ENCODE measurements around the gene CEP43. TPM values are rescaled to one million over a fixed set of nuclear protein-coding genes. Genes with fewer than 3 reads are reported as not detected.

CEP43 gene
- total and polyA plus RNA-seq, 8 donors = 7.5 to 99.6 (median 13.8) TPM

DNA sequence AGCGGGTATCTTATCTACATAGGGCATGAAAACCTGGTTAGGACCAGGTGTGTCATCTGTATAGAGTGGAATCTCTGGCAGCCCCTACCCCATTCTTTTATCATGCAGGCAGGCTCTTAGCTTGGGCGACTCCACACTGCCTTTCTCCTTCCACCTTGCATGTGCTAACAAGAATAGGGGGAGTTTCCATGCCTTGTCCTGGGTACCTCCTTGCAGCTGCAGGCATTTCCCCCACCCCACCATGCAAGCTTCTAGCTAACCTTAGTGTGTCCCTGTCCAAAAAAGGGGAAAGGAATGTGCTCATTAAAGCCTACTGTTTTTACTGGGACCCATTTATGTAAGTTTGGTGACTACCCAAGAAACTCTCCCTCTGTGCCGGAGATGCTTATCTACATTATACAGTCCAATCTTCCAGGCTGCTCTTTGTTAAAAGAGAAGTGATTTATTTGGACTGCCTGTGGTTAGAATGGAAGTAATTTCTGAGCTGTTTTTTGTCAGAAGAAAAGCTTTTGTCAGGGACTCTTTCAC is 10.5 kb upstream of the CEP43 start:
- Histone ChIP-seq H3K27me3 (no peaks in the 10 kb centered on the region), H3K9me3 (no peaks in the 10 kb centered on the region), H3K36me3 (no peaks in the 10 kb centered on the region), H3K4me1 (peaks cover 0 to 12% (median 9%) of the 10 kb centered on the region in 4 donors), H3K4me3 (no peak overlapping the region), H3K27ac (no peak overlapping the region)
- WGBS, 5 donors = 36 to 56% (median 46%) methylated on average over 3 of the region's 3 CpGs
- intact Hi-C loops (cut with DNase I; ENCODE audit: low total_unique reads) = no loop called here
- DNase-seq = peak in 1 of 2 donors; percentile 17
- TF ChIP-seq POLR2A (IDR thresholded peaks at IDR 0.05) (no peak), EP300 (IDR thresholded peaks at IDR 0.05) (no peak), POLR2AphosphoS5 (IDR thresholded peaks at IDR 0.05) (no peak)
- TF ChIP-seq, protein P1, sequence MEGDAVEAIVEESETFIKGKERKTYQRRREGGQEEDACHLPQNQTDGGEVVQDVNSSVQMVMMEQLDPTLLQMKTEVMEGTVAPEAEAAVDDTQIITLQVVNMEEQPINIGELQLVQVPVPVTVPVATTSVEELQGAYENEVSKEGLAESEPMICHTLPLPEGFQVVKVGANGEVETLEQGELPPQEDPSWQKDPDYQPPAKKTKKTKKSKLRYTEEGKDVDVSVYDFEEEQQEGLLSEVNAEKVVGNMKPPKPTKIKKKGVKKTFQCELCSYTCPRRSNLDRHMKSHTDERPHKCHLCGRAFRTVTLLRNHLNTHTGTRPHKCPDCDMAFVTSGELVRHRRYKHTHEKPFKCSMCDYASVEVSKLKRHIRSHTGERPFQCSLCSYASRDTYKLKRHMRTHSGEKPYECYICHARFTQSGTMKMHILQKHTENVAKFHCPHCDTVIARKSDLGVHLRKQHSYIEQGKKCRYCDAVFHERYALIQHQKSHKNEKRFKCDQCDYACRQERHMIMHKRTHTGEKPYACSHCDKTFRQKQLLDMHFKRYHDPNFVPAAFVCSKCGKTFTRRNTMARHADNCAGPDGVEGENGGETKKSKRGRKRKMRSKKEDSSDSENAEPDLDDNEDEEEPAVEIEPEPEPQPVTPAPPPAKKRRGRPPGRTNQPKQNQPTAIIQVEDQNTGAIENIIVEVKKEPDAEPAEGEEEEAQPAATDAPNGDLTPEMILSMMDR (IDR thresholded peaks at IDR 0.05) = no peak

GRCh38 chr6:166989427-166990032 is 9.7 kb upstream of the CEP43 start:
- intact Hi-C loops (cut with DNase I; ENCODE audit: low total_unique reads) = loop anchor here (5.0 kb wide), 1 partner anchor 202 kb away; no protein-coding TSS in a partner anchor
- H3K9me3 ChIP-seq = no peaks in the 10 kb centered on the region
- peak in 1 of 2 donors; percentile 74 for DNase-seq
- peaks cover 0 to 12% (median 9%) of the 10 kb centered on the region in 4 donors for H3K4me1 ChIP-seq
- 32 to 53% (median 43%) methylated on average over 8 to 10 of the region's 10 CpGs for WGBS, 5 donors
- TF ChIP-seq POLR2A (IDR thresholded peaks at IDR 0.05) (no peak), POLR2AphosphoS5 (IDR thresholded peaks at IDR 0.05) (no peak), EP300 (IDR thresholded peaks at IDR 0.05) (no peak)
- TF ChIP-seq, protein P1 (IDR thresholded peaks at IDR 0.05) = peak in 5 of 7 experiments; percentile 8 to 49 (median 27)
- no peaks in the 10 kb centered on the region for H3K27me3 ChIP-seq
- no peak overlapping the region for H3K4me3 ChIP-seq
- no peaks in the 10 kb centered on the region for H3K36me3 ChIP-seq
- no peak overlapping the region for H3K27ac ChIP-seq

GRCh38 chr6:166996406-166996805 is 2.8 kb upstream of the CEP43 start:
- WGBS, 5 donors = 91 to 94% (median 93%) methylated on average over 7 of the region's 7 CpGs
- H3K9me3 ChIP-seq = no peaks in the 10 kb centered on the region
- no peak for TF ChIP-seq POLR2AphosphoS5 (IDR thresholded peaks at IDR 0.05)
- TF ChIP-seq, protein P1 (IDR thresholded peaks at IDR 0.05) = no peak
- no peak for TF ChIP-seq POLR2A (IDR thresholded peaks at IDR 0.05)
- TF ChIP-seq EP300 (IDR thresholded peaks at IDR 0.05) = no peak
- no peak overlapping the region for H3K27ac ChIP-seq
- no peak overlapping the region for H3K4me3 ChIP-seq
- no peaks in the 10 kb centered on the region for H3K36me3 ChIP-seq
- no peak for DNase-seq
- H3K27me3 ChIP-seq = no peaks in the 10 kb centered on the region
- intact Hi-C loops (cut with DNase I; ENCODE audit: low total_unique reads) = loop anchor here (5.0 kb wide), 1 partner anchor 34 kb away; no protein-coding TSS in a partner anchor
- H3K4me1 ChIP-seq = peaks cover 16 to 31% (median 30%) of the 10 kb centered on the region in 4 donors

GRCh38 chr6:166997348-166997747 is 1.8 kb upstream of the CEP43 start:
- intact Hi-C loops (cut with DNase I; ENCODE audit: low total_unique reads) = loop anchor here (5.0 kb wide), 1 partner anchor 35 kb away; no protein-coding TSS in a partner anchor
- WGBS, 5 donors = 44 to 79% (median 74%) methylated on average over 3 of the region's 3 CpGs
- Histone ChIP-seq H3K27me3 (no peaks in the 10 kb centered on the region), H3K9me3 (no peaks in the 10 kb centered on the region), H3K27ac (peak overlapping the region in 1 of 5 donors; percentile 84), H3K36me3 (no peaks in the 10 kb centered on the region), H3K4me3 (peak overlapping the region in 3 of 4 donors; percentile 84 to 100 (median 84)), H3K4me1 (peaks cover 16 to 40% (median 34%) of the 10 kb centered on the region in 4 donors)
- TF ChIP-seq POLR2AphosphoS5 (IDR thresholded peaks at IDR 0.05) = no peak
- TF ChIP-seq POLR2A (IDR thresholded peaks at IDR 0.05) = no peak
- TF ChIP-seq, protein P1 (IDR thresholded peaks at IDR 0.05) = no peak
- no peak for TF ChIP-seq EP300 (IDR thresholded peaks at IDR 0.05)
- no peak for DNase-seq
